RWPE2 (cell line): Measurements from ENCODE around the gene HOXD8.

Source experiments
- ATAC-seq: fragments of 200-7000 bp; cut with Tn5 transposase; 3 replicates; pipeline ENCODE4 v1.9.1; 2021; ENCODE audit warnings: low read depth
- DNase-seq: peaks from one replicate; pipeline ENCODE4 v3.0.0-alpha.2; 2020; ENCODE audit warnings: low spot score
- H3K27ac ChIP-seq: fragments of 450-650 bp; 2 replicates; pipeline ENCODE4 v1.5.1; 2017; ENCODE audit warnings: mild to moderate bottlenecking; ENCODE audit not compliant: poor library complexity, severe bottlenecking
- H3K27me3 ChIP-seq: fragments of 250-450 bp; sonication (Bioruptor Pico); 2 replicates; pipeline ENCODE4 v1.5.1; 2021; ENCODE audit warnings: mild to moderate bottlenecking, moderate library complexity; ENCODE audit not compliant: insufficient read depth, poor library complexity, severe bottlenecking
- H3K36me3 ChIP-seq: fragments of 250-450 bp; sonication (Bioruptor Pico); 2 replicates; pipeline ENCODE4 v1.5.1; 2020; ENCODE audit warnings: low read depth, mild to moderate bottlenecking, moderate library complexity
- H3K4me1 ChIP-seq: fragments of 250-450 bp; sonication (Bioruptor Pico); 2 replicates; pipeline ENCODE4 v1.5.1; 2021; ENCODE audit warnings: mild to moderate bottlenecking, moderate library complexity; ENCODE audit not compliant: insufficient read depth, poor library complexity, severe bottlenecking
- H3K4me3 ChIP-seq: fragments of 250-450 bp; sonication (Bioruptor Pico); 2 replicates; pipeline ENCODE4 v1.5.1; 2021; ENCODE audit warnings: mild to moderate bottlenecking, moderate library complexity; ENCODE audit not compliant: severe bottlenecking
- H3K9me3 ChIP-seq: fragments of 250-450 bp; sonication (Bioruptor Pico); 2 replicates; pipeline ENCODE4 v1.5.1; 2021; ENCODE audit warnings: mild to moderate bottlenecking, moderate library complexity; ENCODE audit not compliant: severe bottlenecking
- TF ChIP-seq, protein P1 (sequence below): fragments of 450-650 bp; IDR thresholded peaks from one replicate; pipeline ENCODE4 v1.5.1; 2017; ENCODE audit warnings: mild to moderate bottlenecking, moderate library complexity; ENCODE audit not compliant: poor library complexity, severe bottlenecking

Gene HOXD8

DNA sequence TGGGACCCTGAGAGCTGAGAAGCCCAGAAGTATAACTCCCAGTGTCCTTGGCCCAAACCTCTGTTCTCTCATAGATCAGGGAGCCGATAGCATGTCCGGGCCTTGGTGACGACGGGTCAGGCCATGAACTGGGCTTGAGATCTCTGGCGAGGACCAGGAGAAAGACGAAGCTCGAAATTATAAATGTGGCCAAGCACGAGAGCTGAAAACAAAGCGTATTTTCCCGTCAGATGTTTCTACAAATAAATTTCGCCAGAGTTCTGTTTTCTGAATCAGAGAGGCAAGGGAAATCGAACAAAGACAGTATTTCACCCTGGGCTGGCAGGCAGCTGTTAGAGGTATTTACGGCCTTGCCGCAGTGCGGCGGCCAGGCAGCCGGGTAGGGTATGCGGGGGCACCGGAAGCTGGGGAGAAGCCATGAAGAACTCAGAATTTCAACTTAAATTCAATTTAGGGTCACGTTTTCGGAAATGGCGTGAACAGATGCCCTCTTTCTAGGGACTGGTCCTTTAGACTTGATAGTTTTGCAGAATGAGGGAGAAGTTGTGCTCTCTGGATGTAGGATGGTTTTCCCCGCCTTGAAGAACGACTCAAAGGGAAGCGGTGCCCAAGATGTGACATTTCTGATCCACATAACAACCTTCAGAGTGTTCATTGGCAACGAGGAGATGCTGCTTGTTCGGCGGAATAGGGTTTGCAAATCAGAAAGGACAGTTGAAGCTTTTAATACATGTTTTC lies 9.6 kb downstream of the HOXD8 start:
- Histone ChIP-seq H3K4me1 (peaks cover 10% of the 10 kb centered on the region), H3K4me3 (no peak overlapping the region), H3K27ac (no peak overlapping the region), H3K27me3 (no peaks in the 10 kb centered on the region), H3K9me3 (no peaks in the 10 kb centered on the region), H3K36me3 (no peaks in the 10 kb centered on the region)
- no peak for ATAC-seq
- DNase-seq: no peak
- TF ChIP-seq, protein P1, sequence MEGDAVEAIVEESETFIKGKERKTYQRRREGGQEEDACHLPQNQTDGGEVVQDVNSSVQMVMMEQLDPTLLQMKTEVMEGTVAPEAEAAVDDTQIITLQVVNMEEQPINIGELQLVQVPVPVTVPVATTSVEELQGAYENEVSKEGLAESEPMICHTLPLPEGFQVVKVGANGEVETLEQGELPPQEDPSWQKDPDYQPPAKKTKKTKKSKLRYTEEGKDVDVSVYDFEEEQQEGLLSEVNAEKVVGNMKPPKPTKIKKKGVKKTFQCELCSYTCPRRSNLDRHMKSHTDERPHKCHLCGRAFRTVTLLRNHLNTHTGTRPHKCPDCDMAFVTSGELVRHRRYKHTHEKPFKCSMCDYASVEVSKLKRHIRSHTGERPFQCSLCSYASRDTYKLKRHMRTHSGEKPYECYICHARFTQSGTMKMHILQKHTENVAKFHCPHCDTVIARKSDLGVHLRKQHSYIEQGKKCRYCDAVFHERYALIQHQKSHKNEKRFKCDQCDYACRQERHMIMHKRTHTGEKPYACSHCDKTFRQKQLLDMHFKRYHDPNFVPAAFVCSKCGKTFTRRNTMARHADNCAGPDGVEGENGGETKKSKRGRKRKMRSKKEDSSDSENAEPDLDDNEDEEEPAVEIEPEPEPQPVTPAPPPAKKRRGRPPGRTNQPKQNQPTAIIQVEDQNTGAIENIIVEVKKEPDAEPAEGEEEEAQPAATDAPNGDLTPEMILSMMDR: no peak

DNA sequence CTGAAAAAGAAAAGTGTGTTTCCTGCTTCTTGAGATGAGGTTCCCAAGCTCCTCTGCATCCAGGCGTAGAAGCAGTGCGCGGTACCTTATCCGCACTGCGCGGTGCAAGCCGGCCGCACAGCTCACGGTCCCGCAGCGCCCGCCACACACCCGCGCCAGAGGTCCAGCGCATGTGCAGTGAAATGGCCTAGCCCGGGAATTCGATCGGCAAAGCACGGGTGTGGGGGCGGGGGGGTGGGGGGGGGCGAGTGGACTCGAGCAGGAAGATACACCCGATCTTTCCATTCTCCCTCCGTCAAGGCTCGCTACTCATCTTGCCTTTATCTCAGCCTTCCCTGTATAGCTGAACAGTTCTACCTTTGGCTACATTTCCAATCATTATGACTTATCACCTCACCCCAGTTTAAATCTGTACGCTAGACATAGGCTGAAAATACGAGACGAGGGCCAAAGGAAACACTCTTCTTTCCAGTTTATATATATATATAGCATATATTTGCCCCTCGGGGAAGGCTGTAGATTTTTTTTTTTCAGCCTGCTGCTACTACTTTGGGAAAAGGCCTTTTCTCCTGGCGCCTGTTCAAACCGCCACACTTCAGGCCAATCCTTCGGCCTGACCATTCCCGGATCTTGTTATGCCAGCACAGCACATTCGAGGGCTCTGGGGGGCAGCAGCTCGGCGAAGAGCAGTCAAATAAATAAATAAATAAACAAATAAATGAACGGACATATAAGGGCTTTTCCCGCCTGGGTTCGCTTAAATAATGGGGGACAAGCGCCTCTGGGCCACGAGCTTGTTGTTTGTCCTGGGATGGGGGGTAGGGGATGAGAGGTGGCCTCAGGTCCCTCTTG lies 10.4 kb downstream of the HOXD8 start:
- Histone ChIP-seq H3K9me3 (no peaks in the 10 kb centered on the region), H3K4me3 (peak overlapping the region; percentile 42), H3K27ac (no peak overlapping the region), H3K27me3 (no peaks in the 10 kb centered on the region), H3K36me3 (no peaks in the 10 kb centered on the region), H3K4me1 (peaks cover 10% of the 10 kb centered on the region)
- TF ChIP-seq, protein P1: no peak
- ATAC-seq: no peak
- DNase-seq: no peak

DNA sequence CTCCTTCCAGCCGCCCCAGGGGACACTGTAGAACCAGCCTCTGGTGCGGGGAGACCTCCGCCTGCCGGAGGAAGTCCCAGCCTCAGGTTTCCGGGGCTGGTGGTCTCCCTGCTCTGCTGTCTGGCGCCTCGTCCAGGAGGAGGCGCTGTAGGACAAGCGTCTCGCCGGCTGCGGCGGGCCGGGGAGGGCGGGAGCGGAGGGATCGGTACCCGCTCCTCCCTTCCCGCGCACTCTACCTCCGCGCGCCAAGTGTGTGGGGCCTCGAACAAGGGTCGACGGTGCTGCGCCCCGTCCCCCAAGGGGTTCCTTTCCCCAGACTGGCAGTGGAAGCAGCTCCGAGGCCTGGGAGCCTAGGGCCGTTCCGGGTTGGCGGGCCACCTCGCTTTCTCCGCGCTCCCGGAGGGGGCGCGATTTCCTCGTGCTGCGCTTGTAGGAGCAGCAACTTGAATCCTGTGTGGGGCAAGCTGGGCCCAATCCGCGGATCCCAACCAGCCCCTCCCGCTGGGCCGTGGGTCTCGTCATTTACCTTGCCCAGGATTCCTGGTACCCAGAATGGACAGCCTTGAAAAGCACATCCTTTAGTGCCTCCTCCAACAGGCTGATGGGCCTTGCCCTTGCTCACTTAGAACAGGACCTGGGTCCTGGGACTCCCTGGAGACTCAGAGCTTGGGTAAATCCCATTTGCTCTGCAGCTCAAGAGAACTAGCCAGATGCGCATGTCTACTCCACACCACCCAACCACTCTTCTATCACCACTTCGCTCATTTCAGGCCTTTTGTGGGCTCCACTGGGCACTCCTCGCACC lies 11.2 kb downstream of the HOXD8 start:
- Histone ChIP-seq H3K36me3 (no peaks in the 10 kb centered on the region), H3K27ac (no peak overlapping the region), H3K9me3 (no peaks in the 10 kb centered on the region), H3K27me3 (no peaks in the 10 kb centered on the region), H3K4me3 (peak overlapping the region; percentile 42), H3K4me1 (peaks cover 3% of the 10 kb centered on the region)
- DNase-seq (peak; percentile 67), ATAC-seq (peak; percentile 80)
- TF ChIP-seq, protein P1: peak; percentile 97

DNA sequence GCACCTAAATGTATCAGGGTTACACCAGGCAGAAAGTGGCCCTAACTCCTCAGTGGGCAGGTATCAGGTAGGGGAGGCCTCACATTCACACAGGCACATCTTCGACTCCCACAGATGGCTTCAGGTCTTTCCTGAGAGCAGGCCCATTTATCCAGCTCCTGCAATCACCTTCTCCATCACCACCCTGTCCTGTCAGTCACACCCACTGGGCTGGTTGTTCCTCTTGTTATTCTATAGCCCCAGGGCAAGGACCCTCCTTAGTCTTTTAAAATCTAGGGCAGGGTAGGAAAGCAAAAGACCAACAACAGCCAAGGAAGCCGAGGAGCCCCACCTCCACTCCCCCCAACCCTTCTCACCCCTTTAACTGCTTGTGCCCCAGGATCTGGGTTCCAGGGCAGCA lies 12.8 kb downstream of the HOXD8 start:
- Histone ChIP-seq H3K4me3 (no peak overlapping the region), H3K27ac (no peak overlapping the region), H3K36me3 (no peaks in the 10 kb centered on the region), H3K4me1 (no peaks in the 10 kb centered on the region), H3K27me3 (no peaks in the 10 kb centered on the region), H3K9me3 (no peaks in the 10 kb centered on the region)
- ATAC-seq: no peak
- TF ChIP-seq, protein P1: no peak
- DNase-seq: peak; percentile 17
